ENCODE measurements around the gene RALY.

The RALY gene

DNA sequence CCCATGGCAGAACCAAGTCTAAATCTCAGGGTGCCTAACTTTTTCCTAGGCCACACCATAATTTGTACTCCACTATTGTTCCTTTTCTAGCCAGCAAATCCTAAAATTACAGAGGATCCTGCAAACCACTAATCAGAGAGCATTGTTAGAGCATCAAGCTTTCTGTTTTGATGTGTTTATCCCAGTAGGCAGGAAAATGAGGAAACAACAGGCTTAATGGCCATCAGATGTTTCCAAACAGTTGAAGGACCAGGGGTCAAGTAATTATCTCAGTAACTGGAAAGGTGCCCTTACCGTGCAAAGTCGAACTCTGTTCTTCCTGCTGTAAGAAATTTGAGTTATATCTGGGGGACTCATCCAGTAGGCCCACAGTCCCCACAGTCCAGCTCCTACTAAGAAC lies 58.7 kb downstream of the RALY start:
- no peak for DNase-seq

- DNase-seq = no peak
Observed at GRCh38 chr20:34055290-34055689, 61.6 kb downstream of the RALY start.

DNA sequence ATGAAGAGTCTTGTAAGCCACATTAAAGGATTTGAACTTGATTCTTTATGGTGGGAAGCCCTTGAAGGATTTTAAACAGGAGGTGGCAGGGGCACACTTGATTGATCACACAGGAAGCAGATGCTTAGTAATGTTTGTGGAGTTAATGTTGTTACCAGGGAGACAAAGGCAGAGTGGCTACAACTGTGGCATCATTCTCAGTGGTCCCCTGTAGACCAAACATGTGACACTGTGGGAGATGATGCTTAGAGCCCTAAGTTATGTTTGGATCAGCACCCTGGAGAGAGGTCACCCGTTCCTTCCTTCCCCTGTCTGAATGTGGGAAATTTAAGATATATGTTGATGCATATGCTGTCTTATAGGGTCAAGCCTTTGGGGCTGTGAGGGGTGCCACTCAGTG lies 65.1 kb downstream of the RALY start:
- DNase-seq = peak; percentile 80

DNA sequence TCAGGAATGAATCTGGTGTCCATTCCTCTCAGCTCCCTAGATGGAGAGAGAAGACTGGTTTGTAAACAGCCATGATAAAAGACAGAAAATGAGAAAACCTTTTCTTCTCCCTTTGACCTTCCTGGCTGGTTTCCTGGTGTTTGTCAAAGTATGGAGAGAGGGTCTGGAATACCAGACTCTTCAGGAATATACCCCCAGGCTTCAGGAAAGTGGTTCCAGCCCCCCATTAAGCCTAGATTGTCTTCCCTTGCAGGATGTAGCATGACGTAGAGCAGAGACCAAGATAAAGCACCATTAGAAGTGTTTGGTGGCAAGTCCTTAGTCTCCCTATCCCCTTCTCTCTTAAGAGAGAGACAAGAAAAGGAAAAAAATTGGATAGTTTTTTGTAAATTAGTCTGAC lies 67.3 kb downstream of the RALY start:
- DNase-seq = no peak

DNA sequence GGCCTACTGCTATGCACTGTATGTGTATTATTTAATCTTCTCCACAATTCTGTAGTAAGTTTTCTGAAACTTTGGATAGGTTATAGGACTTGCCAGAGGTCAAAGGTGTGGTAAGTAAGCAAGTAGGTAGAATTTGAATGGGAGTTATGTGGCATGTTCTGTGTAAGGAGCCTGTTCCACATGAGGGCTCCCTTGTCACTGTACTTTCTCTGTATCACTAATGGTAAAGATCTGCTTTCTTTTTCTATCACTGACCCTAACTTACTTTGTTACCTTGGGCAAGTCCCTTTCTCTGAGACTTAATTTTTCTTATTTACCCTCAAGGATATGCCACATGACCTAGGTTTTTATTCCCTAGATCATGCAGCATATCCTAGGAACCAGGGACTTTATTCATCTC lies 68.0 kb downstream of the RALY start:
- DNase-seq = no peak

DNA sequence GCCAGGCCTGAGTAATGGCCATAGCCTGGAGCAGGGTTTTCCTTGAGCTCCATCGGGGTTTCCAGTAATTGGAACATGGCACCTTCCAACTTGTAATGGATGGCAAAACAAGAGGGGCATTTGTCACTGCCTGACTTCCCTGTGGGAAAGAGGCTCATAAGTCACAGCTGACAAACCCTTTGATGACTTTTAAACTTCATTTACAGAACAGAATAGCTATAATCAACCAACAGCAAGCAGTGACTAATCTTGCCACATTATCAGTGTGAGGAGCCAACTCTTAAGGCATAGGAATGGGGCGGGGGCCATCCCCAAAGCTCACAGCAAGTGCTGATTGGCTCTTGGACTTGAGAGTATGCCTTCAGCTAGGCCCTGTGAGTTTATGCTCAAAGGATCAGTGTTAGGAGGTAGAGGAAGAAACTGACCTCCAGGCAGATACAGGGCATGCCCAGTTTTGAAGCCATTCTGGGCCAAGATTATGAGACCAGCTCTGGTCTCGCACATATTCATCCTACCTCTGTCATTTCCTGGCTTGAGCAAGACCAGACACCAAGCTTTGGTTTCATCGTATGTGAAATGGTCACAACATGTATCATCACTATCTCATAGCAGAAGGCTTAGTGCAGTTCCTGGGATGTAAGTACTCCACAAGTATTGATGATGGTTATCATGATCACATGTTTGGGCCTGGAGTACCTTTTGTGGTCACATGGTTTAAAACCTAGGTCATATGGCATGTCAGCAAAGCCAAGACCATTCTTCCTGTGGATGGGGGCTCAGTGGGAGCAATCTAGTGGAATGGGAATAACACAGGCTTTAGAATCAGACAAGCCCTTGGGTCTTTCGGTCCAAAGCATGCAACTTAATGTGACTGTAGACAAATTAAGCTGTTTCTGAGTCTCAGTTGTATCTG lies 69.1 kb downstream of the RALY start:
- DNase-seq = no peak

DNA sequence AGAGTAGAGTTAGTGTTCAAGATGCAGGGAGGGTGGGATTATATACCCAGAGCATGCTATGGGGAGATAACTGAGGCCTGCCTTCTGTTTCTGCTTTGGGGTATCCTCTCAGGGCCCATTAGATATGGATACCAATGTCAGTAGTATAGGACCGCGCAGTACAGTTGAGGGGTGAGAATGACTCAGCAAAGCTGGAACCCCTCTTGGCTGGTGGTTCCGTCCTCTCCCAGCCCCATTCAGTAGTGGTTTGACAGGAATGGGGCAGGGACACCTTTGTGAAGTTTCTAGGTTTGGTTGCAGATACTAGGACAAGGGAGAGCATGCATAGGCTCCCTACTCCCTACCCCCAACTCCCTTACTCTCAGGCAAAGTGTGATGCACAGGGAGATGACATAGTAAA lies 70.6 kb downstream of the RALY start:
- DNase-seq = no peak

GRCh38 chr20:34065260-34065659 lies 71.5 kb downstream of the RALY start:
- DNase-seq = peak; percentile 59

DNA sequence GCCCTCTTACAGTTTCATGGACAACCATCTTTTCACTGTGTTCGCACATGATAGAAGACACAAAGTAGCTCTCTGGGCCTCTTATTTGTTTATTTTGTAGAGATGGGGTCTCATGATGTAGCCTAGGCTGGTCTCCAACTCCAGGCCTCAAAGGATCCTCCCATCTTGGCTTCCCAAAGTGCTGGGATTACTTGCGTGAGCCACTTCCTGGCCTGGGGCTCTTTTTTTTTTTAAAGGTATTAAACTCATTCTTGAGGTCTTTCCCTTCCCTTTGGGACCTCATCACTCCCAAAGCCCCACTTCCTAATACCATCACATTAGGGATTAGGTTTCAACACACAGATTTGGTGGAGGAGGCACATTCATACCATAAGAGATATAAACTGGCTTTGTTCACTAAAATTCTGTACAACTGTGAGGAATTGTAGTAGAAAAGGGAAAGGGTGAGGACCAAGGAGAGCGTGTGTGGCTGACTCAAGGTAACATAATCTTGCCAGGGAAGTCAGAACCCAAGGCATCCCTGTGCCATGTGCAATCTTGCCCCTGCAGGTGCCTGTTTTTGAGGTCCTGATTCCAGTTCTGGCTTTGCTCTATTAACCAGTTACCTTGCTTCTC lies 72.9 kb downstream of the RALY start:
- DNase-seq = peak; percentile 56

DNA sequence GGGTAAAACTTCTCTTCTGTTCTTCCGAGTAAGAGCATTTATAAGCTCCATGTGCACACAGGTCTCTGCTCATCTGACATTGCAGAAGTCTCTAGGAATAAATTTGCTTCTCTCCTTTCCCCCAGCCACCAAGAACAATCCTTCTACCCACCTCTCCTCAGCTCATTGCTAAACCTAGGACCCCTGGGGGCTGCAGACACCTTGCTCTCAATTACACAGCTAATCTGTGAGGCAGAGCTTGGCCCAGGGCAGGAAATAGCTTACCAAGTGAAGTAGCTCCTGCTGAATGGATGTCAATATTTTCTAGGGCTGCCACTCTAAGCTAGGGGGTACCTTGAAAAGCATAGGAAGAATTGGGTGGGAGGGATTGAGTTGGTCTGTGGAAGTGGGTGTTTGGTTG lies 74.3 kb downstream of the RALY start:
- no peak for DNase-seq

DNA sequence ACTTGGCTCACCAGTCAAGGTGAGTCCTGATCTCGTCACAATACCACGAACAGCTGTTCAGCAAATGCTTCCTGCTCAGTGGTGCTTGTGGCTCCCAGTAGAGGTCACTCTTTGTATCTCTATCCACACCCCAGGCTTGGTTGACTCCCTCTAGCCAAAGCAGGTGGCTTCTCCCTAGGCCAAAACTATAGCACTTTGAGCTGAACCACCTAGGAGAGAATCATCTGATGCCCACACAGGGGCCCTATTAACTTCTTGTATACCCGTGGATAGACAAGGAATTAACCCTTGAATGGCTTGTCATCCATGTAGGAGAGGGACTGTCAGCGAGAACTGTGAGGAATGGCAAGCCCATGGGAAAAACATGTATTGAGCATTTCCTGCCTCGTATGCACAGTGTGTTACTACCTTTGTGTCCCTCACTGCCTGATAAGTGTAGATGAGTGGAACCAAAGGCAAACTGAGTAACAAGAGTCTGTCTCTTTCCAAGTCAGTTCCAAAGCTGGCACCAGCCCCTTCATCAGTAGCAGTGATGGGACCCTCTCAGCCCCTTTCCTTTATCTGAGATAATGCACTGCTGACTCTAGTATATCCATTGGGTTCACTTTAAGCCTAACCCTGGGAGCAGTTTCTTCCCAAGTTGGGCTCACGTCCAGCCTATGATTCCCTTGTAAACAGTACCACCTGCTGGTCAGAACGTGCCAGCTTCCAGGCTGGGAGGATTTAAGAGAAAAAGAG lies 75.8 kb downstream of the RALY start:
- peak; percentile 90 for DNase-seq

- DNase-seq = no peak
Observed at GRCh38 chr20:34070079-34070439, 76.3 kb downstream of the RALY start.

- no peak for DNase-seq
Observed at GRCh38 chr20:34070859-34071258, 77.1 kb downstream of the RALY start.

DNA sequence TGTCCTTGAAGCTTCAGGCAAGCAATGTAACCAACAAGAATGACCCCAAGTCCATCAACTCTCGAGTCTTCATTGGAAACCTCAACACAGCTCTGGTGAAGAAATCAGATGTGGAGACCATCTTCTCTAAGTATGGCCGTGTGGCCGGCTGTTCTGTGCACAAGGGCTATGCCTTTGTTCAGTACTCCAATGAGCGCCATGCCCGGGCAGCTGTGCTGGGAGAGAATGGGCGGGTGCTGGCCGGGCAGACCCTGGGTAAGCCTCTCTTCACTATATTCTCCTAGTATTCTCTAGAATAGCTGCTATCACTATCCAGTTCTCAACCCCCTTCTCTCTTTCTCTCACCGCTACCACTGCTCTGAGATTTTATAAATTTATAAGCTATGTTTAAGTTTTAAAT lies 78.4 kb downstream of the RALY start:
- DNase-seq = no peak

DNA sequence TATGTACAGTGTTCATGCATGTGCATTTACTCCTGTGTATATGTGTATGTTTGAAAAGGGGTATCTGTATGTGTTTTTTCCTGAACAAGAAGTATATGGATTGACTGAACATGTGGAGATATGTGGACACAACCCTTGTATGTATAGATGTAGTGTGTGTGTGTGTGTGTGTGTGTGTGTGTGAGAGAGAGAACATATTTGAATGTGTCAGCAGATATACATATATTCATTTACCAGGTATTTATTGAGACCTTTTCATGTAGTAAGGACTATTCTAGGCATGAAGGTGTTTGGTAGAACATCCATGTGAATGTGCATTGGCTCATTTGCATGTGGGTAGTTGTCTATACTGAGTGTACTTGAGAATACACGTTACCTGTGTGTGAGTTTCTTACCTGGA lies 79.1 kb downstream of the RALY start:
- no peak for DNase-seq

GRCh38 chr20:34074101-34074760 lies 80.5 kb downstream of the RALY start:
- DNase-seq = peak; percentile 77

- peak; percentile 26 for DNase-seq
Observed at GRCh38 chr20:34075647-34076046, 81.9 kb downstream of the RALY start.

DNA sequence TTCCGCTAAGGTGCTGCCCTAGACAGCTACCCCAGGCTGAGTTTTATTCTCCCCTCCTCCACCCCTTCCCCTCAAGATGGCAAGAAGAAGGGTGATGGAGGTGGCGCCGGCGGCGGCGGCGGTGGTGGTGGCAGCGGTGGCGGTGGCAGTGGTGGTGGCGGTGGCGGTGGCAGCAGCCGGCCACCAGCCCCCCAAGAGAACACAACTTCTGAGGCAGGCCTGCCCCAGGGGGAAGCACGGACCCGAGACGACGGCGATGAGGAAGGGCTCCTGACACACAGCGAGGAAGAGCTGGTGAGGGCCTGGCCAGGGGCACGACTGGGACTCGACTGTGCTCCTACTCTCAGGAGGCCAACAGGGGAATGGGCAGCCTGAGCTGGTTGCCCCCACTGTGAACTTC lies 83.2 kb downstream of the RALY start:
- no peak for DNase-seq

DNA sequence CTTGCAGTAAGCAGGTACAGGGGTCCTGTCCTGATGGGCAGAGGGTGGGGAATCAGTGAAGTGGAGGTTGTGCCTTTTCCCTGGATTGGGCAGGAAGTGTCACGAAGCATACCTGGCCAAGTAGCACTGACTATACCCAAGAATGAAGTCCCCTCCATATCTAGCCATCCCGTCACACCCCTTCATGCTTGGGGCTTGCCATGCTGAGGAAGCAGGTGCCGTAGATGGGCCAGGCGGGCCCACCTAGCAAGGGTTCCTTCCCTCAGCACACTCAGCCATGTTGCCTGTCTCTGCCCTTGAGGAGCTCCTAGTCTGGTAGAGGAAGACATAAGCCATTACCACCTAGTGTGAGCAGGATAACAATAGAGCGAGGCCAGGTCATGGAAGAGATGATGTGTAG lies 84.8 kb downstream of the RALY start:
- DNase-seq = no peak

DNA sequence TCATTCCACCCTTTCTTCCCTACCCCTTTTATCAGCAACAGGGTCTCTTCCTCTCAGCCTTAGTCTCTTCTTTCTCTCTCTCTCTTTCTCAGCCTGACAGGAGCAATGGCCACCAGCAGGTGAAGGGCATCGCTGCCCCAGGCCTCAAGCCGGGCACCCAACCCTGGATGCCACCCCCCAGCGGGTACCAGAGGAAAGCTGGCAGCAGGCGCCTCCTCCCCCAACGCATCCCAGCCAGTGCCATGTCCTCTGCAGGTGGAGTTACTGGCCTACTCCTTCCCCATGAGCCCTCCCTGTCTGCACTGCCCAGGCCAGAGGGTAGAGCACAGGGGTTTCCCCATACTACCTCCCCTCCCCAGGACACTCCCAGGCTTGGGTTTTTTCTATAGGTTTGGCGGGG lies 86.1 kb downstream of the RALY start:
- DNase-seq = no peak

GRCh38 chr20:34082232-34082887 lies 88.6 kb downstream of the RALY start:
- no peak for DNase-seq

GRCh38 chr20:34083137-34083536 lies 89.4 kb downstream of the RALY start:
- DNase-seq = no peak

DNA sequence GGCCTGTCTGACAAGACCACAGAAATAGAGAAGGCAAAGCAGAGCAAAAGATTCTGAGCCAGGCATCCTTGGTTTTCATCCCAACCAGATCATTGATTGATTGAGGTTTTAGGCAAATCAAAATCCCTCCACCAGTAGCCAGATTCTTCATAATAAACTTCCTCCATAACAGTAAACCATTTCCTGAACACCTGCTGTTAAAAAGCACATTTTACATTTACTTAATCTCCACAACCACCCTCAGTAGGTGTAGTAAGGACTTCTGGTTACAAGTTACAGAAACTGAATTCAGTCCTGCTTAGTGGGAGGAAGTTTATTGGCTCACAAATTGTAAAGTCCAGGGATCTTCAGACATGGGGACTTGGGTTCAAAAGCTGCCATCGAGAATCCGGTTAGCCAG lies 90.1 kb downstream of the RALY start:
- no peak for DNase-seq

All from NCI-H82 (cell line).